Neural progenitor cell (in vitro differentiated cells): Measurements from ENCODE around the gene NDUFS6. TPM values are rescaled to one million over a fixed set of nuclear protein-coding genes. Genes with fewer than 3 reads are reported as not detected.
A peak's percentile ranks its signal among the peaks of the same experiment; 100 is the strongest.

Source experiments
- DNase-seq: peaks from one replicate; pipeline ENCODE4 v3.0.0-alpha.2; 2016; ENCODE audit warnings: low spot score
- H2AFZ ChIP-seq: fragments of 200-600 bp; sonication (generic); replicated peaks from 2 replicates; pipeline ENCODE4 v1.6.1; 2016; ENCODE audit warnings: antibody characterized with exemption
- H3F3A ChIP-seq: fragments of 200-600 bp; sonication (generic); 2 replicates; pipeline ENCODE4 v1.6.1; 2016; ENCODE audit warnings: antibody characterized with exemption, low read depth
- H3K27ac ChIP-seq: fragments of 200-600 bp; sonication (generic); 2 replicates; pipeline ENCODE4 v1.5.1; 2016; ENCODE audit warnings: mild to moderate bottlenecking
- H3K27me3 ChIP-seq: fragments of 200-600 bp; sonication (generic); 2 replicates; pipeline ENCODE4 v1.6.1; 2016; ENCODE audit warnings: mild to moderate bottlenecking, moderate library complexity
- H3K36me3 ChIP-seq: fragments of 200-600 bp; sonication (generic); 2 replicates; pipeline ENCODE4 v1.5.1; 2016
- H3K4me1 ChIP-seq: fragments of 200-600 bp; sonication (generic); 2 replicates; pipeline ENCODE4 v1.6.1; 2016; ENCODE audit warnings: mixed run types
- H3K4me2 ChIP-seq: fragments of 200-600 bp; sonication (generic); 2 replicates; pipeline ENCODE4 v1.6.1; 2016
- H3K4me3 ChIP-seq: fragments of 200-600 bp; sonication (generic); 2 replicates; pipeline ENCODE4 v1.5.1; 2016
- H3K79me2 ChIP-seq: fragments of 200-600 bp; sonication (generic); 2 replicates; pipeline ENCODE4 v1.6.1; 2016; ENCODE audit warnings: low read depth
- H3K9ac ChIP-seq: fragments of 200-600 bp; sonication (generic); 2 replicates; pipeline ENCODE4 v1.6.1; 2016
- H3K9me3 ChIP-seq: fragments of 200-600 bp; sonication (generic); 2 replicates; pipeline ENCODE4 v1.5.1; 2016; ENCODE audit warnings: low read depth
- H4K20me1 ChIP-seq: fragments of 200-600 bp; sonication (generic); 2 replicates; pipeline ENCODE4 v1.6.1; 2016; ENCODE audit warnings: low read depth
- H3K27ac Mint-ChIP-seq: 3 replicates; pipeline ENCODE4 v1.8.0; 2021; ENCODE audit warnings: mixed read lengths
- H3K27me3 Mint-ChIP-seq: 2 replicates; pipeline ENCODE4 v1.8.0; 2022; ENCODE audit warnings: low read depth, mild to moderate bottlenecking, inconsistent platforms, moderate library complexity, mixed read lengths; ENCODE audit not compliant: insufficient read depth
- H3K36me3 Mint-ChIP-seq: 3 replicates; pipeline ENCODE4 v1.8.0; 2021; ENCODE audit warnings: mixed read lengths
- H3K4me1 Mint-ChIP-seq: 3 replicates; pipeline ENCODE4 v1.8.0; 2021; ENCODE audit warnings: mixed read lengths
- H3K4me3 Mint-ChIP-seq: 3 replicates; pipeline ENCODE4 v1.8.0; 2021; ENCODE audit warnings: mild to moderate bottlenecking, moderate library complexity, mixed read lengths
- H3K9me3 Mint-ChIP-seq: 3 replicates; pipeline ENCODE4 v1.8.0; 2020; ENCODE audit warnings: mixed read lengths
- CTCF ChIP-seq: fragments of 200-600 bp; sonication (generic); IDR thresholded peaks from 2 replicates; pipeline ENCODE4 v1.5.1; 2017; ENCODE audit warnings: antibody characterized with exemption, mild to moderate bottlenecking
- EZH2 ChIP-seq: fragments of 200-600 bp; sonication (generic); IDR thresholded peaks from 2 replicates; pipeline ENCODE4 v1.6.1; 2017; ENCODE audit warnings: antibody characterized with exemption, mild to moderate bottlenecking, moderate library complexity
- EZH2phosphoT487 ChIP-seq: fragments of 200-600 bp; sonication (generic); IDR thresholded peaks from 2 replicates; pipeline ENCODE4 v1.6.1; 2017; ENCODE audit warnings: antibody characterized with exemption
- total RNA-seq: library from RNA; depleted of rRNA; stranded (reverse); fragments of >200 nt; gene quantifications from 2 replicates; pipeline ENCODE4 v1.2.3, GENCODE V29; 2015; ENCODE audit warnings: low replicate concordance

NDUFS6 gene
- total RNA-seq, 1 donor from 2014 or later, result 54.2 TPM

GRCh38 chr5:1833264-1834021 lies 32.2 kb downstream of the NDUFS6 start:
- Mint-ChIP-seq H3K4me1 (peaks cover 37% of the 10 kb centered on the region), H3K27ac (no peak overlapping the region), H3K27me3 (peaks cover 12% of the 10 kb centered on the region), H3K36me3 (peaks cover 5% of the 10 kb centered on the region), H3K4me3 (no peak overlapping the region), H3K9me3 (no peaks in the 10 kb centered on the region)
- peaks cover 10% of the 10 kb centered on the region for H3F3A ChIP-seq
- TF ChIP-seq CTCF, result no peak
- TF ChIP-seq EZH2, result no peak
- TF ChIP-seq EZH2phosphoT487, result no peak
- H3K4me3 ChIP-seq, result no peak overlapping the region
- no peaks in the 10 kb centered on the region for H3K9me3 ChIP-seq
- peaks cover 30% of the 10 kb centered on the region for H3K4me1 ChIP-seq
- no peak overlapping the region for H3K4me2 ChIP-seq
- H3K9ac ChIP-seq, result no peak overlapping the region
- no peaks in the 10 kb centered on the region for H3K36me3 ChIP-seq
- no peak for DNase-seq
- no peaks in the 10 kb centered on the region for H3K79me2 ChIP-seq
- H3K27me3 ChIP-seq, result peaks cover 10% of the 10 kb centered on the region
- no peak overlapping the region for H3K27ac ChIP-seq
- no peak overlapping the region for H2AFZ ChIP-seq
- no peaks in the 10 kb centered on the region for H4K20me1 ChIP-seq

- H3K27ac Mint-ChIP-seq, result no peak overlapping the region
- peaks cover 30% of the 10 kb centered on the region for H3K4me1 ChIP-seq
These were observed 32.9 kb downstream of the NDUFS6 start for GRCh38 chr5:1834022-1834551.

GRCh38 chr5:1834721-1835429 lies 33.7 kb downstream of the NDUFS6 start:
- peaks cover 30% of the 10 kb centered on the region for H3K4me1 ChIP-seq

More at GRCh38 chr5:1834022-1834551, 32.9 kb downstream of the NDUFS6 start:
- Mint-ChIP-seq H3K4me1 (peaks cover 37% of the 10 kb centered on the region), H3K36me3 (peaks cover 5% of the 10 kb centered on the region), H3K4me3 (no peak overlapping the region), H3K27me3 (peaks cover 14% of the 10 kb centered on the region), H3K9me3 (no peaks in the 10 kb centered on the region)
- DNase-seq, result peak; percentile 36
- Histone ChIP-seq H3K9ac (no peak overlapping the region), H3K79me2 (no peaks in the 10 kb centered on the region), H3K27me3 (peaks cover 10% of the 10 kb centered on the region), H2AFZ (no peak overlapping the region), H3K4me2 (peak overlapping the region; percentile 45), H3K27ac (no peak overlapping the region), H3K9me3 (no peaks in the 10 kb centered on the region), H4K20me1 (no peaks in the 10 kb centered on the region), H3K36me3 (no peaks in the 10 kb centered on the region), H3K4me3 (no peak overlapping the region), H3F3A (peaks cover 10% of the 10 kb centered on the region)
- TF ChIP-seq CTCF, result no peak
- no peak for TF ChIP-seq EZH2
- no peak for TF ChIP-seq EZH2phosphoT487

More at GRCh38 chr5:1834721-1835429, 33.7 kb downstream of the NDUFS6 start:
- Histone ChIP-seq H3K9ac (no peak overlapping the region), H2AFZ (no peak overlapping the region), H3K79me2 (no peaks in the 10 kb centered on the region), H3K4me3 (no peak overlapping the region), H3K27me3 (peaks cover 10% of the 10 kb centered on the region), H3K9me3 (no peaks in the 10 kb centered on the region), H4K20me1 (no peaks in the 10 kb centered on the region), H3F3A (peaks cover 10% of the 10 kb centered on the region), H3K36me3 (no peaks in the 10 kb centered on the region), H3K4me2 (peak overlapping the region; percentile 45), H3K27ac (no peak overlapping the region)
- no peak overlapping the region for H3K4me3 Mint-ChIP-seq
- H3K27ac Mint-ChIP-seq, result peak overlapping the region; percentile 44
- peaks cover 18% of the 10 kb centered on the region for H3K27me3 Mint-ChIP-seq
- TF ChIP-seq EZH2 (no peak), CTCF (no peak), EZH2phosphoT487 (no peak)
- H3K36me3 Mint-ChIP-seq, result peaks cover 3% of the 10 kb centered on the region
- H3K9me3 Mint-ChIP-seq, result no peaks in the 10 kb centered on the region
- H3K4me1 Mint-ChIP-seq, result peaks cover 37% of the 10 kb centered on the region
- peak; percentile 52 for DNase-seq
